ENCODE measurements around the gene PRMT3.

GRCh38 chr11:20429216-20429615 lies 41.7 kb downstream of the PRMT3 start:
- TF ChIP-seq POLR2A (IDR thresholded peaks at IDR 0.05) (no peak), CTCF (IDR thresholded peaks at IDR 0.05 in 8 of 11, conservative IDR thresholded peaks at IDR 0.05 in 3 of 11) (no peak), POLR2AphosphoS5 (IDR thresholded peaks at IDR 0.05) (no peak)

All from spleen (tissue), 7 donors.